MM.1S (cell line): ENCODE measurements around the gene CORO2A.

Source experiments
- CTCF ChIP-seq: fragments of 300-600 bp; sonication (generic); IDR thresholded peaks from 2 replicates; pipeline ENCODE4 v1.5.1; 2016; ENCODE audit warnings: antibody characterized with exemption, low read length, mixed read lengths
- EZH2 ChIP-seq: fragments of 300-600 bp; sonication (generic); optimal IDR thresholded peaks from 2 replicates; pipeline ENCODE3; 2017; ENCODE audit warnings: low read depth, mild to moderate bottlenecking, antibody characterized with exemption, low read length, mixed read lengths
- EZH2phosphoT487 ChIP-seq: fragments of 300-600 bp; sonication (generic); IDR thresholded peaks from 2 replicates; pipeline ENCODE4 v1.6.1; 2018; ENCODE audit warnings: antibody characterized with exemption, low read length

- no peak for TF ChIP-seq CTCF
- TF ChIP-seq EZH2 = no peak
- TF ChIP-seq EZH2phosphoT487 = no peak
These were observed 9.4 kb downstream of the CORO2A start for GRCh38 chr9:98182889-98183599.
